Endothelial cell (in vitro differentiated cells): ENCODE data around the gene TMX4. TPM values are rescaled to one million over a fixed set of nuclear protein-coding genes. Genes with fewer than 3 reads are reported as not detected.

ENCODE experiments used
- DNase-seq: peaks from one replicate; pipeline ENCODE4 v3.0.0; 2021; ENCODE audit warnings: low spot score
- H3K27ac Mint-ChIP-seq: one replicate; pipeline ENCODE4 v1.8.0; 2021; ENCODE audit warnings: mixed read lengths, inconsistent platforms; ENCODE audit not compliant: unreplicated experiment
- H3K27me3 Mint-ChIP-seq: one replicate; pipeline ENCODE4 v1.8.0; 2021; ENCODE audit warnings: mild to moderate bottlenecking, moderate library complexity, mixed read lengths, inconsistent platforms; ENCODE audit not compliant: unreplicated experiment
- H3K36me3 Mint-ChIP-seq: one replicate; pipeline ENCODE4 v1.8.0; 2021; ENCODE audit warnings: mild to moderate bottlenecking, low read depth, mixed read lengths, inconsistent platforms; ENCODE audit not compliant: unreplicated experiment
- H3K4me1 Mint-ChIP-seq: one replicate; pipeline ENCODE4 v1.8.0; 2021; ENCODE audit warnings: mild to moderate bottlenecking, mixed read lengths, inconsistent platforms; ENCODE audit not compliant: unreplicated experiment
- H3K4me3 Mint-ChIP-seq: one replicate; pipeline ENCODE4 v1.8.0; 2021; ENCODE audit warnings: mild to moderate bottlenecking, mixed read lengths, inconsistent platforms; ENCODE audit not compliant: unreplicated experiment
- H3K9me3 Mint-ChIP-seq: one replicate; pipeline ENCODE4 v1.8.0; 2021; ENCODE audit warnings: mixed read lengths, inconsistent platforms; ENCODE audit not compliant: unreplicated experiment
- total RNA-seq: library from RNA; stranded (reverse); fragmentation: NEBNext Ultra II Directional; extraction: Animal tissue kit (Norgen Biotek cat#: 25700); gene quantifications from one replicate; pipeline ENCODE4 v1.2.1, GENCODE V29; 2021; ENCODE audit not compliant: unreplicated experiment
- TF ChIP-seq, protein P1 (sequence below): fragments of 200-600 bp; sonication (generic); IDR thresholded peaks from one replicate; pipeline ENCODE4 v1.5.0; 2021; ENCODE audit warnings: antibody characterized with exemption; ENCODE audit not compliant: unreplicated experiment

TMX4 gene
- total RNA-seq, 1 donor from 2014 or later = 19.1 TPM

GRCh38 chr20:7977709-7978108 is 41.9 kb downstream of the TMX4 start:
- Mint-ChIP-seq H3K27ac (no peak overlapping the region), H3K4me3 (no peak overlapping the region), H3K4me1 (no peaks in the 10 kb centered on the region), H3K27me3 (no peaks in the 10 kb centered on the region), H3K9me3 (no peaks in the 10 kb centered on the region), H3K36me3 (peaks cover 5% of the 10 kb centered on the region)
- TF ChIP-seq, protein P1, sequence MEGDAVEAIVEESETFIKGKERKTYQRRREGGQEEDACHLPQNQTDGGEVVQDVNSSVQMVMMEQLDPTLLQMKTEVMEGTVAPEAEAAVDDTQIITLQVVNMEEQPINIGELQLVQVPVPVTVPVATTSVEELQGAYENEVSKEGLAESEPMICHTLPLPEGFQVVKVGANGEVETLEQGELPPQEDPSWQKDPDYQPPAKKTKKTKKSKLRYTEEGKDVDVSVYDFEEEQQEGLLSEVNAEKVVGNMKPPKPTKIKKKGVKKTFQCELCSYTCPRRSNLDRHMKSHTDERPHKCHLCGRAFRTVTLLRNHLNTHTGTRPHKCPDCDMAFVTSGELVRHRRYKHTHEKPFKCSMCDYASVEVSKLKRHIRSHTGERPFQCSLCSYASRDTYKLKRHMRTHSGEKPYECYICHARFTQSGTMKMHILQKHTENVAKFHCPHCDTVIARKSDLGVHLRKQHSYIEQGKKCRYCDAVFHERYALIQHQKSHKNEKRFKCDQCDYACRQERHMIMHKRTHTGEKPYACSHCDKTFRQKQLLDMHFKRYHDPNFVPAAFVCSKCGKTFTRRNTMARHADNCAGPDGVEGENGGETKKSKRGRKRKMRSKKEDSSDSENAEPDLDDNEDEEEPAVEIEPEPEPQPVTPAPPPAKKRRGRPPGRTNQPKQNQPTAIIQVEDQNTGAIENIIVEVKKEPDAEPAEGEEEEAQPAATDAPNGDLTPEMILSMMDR = no peak
- no peak for DNase-seq

- Mint-ChIP-seq H3K4me1 (no peaks in the 10 kb centered on the region), H3K36me3 (no peaks in the 10 kb centered on the region), H3K27me3 (no peaks in the 10 kb centered on the region), H3K4me3 (no peak overlapping the region), H3K9me3 (no peaks in the 10 kb centered on the region), H3K27ac (no peak overlapping the region)
- TF ChIP-seq, protein P1 = no peak
- DNase-seq = no peak
Measured at GRCh38 chr20:7975851-7976414, 43.6 kb downstream of the TMX4 start.

DNA sequence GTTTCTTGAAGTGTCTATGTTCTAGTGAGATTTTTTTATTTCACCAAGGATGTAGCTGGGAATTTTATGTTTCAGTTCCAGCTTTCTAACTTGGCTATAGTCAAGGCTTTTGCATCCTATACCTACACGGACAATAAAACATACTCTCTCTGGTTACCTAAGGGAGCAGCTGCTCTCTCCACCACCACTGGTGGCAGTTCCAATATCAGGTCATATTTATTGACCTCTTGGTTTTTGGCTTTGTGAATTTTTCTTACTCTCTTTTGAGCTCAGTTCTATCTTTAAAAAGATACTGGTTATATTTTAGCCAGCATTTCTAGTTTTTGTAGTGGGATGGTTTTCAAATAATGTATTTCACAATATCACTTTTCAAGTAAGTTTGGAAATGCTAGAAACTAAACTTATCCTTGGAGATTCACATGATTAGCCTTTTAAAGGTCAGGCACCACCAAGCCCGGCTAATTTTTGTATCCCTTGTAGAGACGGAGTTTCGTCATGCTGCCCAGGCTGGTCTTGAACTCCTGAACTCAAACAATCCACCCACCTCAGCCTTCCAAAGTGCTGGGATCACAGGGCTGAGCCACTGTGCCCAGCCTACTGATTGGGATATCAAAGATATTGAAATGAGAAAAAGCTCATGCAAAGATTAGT is 44.7 kb downstream of the TMX4 start:
- DNase-seq = no peak
- no peaks in the 10 kb centered on the region for H3K36me3 Mint-ChIP-seq
- no peaks in the 10 kb centered on the region for H3K9me3 Mint-ChIP-seq
- H3K27me3 Mint-ChIP-seq = no peaks in the 10 kb centered on the region
- H3K27ac Mint-ChIP-seq = no peak overlapping the region
- no peaks in the 10 kb centered on the region for H3K4me1 Mint-ChIP-seq
- TF ChIP-seq, protein P1 = no peak
- no peak overlapping the region for H3K4me3 Mint-ChIP-seq

- no peak overlapping the region for H3K27ac Mint-ChIP-seq
- no peak for DNase-seq
- no peaks in the 10 kb centered on the region for H3K4me1 Mint-ChIP-seq
- TF ChIP-seq, protein P1 = no peak
- no peaks in the 10 kb centered on the region for H3K36me3 Mint-ChIP-seq
- H3K4me3 Mint-ChIP-seq = no peak overlapping the region
- H3K9me3 Mint-ChIP-seq = no peaks in the 10 kb centered on the region
- H3K27me3 Mint-ChIP-seq = no peaks in the 10 kb centered on the region
Measured at GRCh38 chr20:7971536-7972280, 47.9 kb downstream of the TMX4 start.
